HL-60 (cell line): Measurements from ENCODE around the gene PLTP.
A peak's percentile ranks its signal among the peaks of the same experiment; 100 is the strongest.

Experiments
- CTCF ChIP-seq: IDR thresholded peaks from one replicate; pipeline ENCODE4 v1.5.1; 2011; ENCODE audit warnings: low read length, control low read depth, inconsistent platforms; ENCODE audit not compliant: insufficient read depth
- GABPA ChIP-seq: IDR thresholded peaks from 2 replicates; pipeline ENCODE4 v1.6.1; 2012; ENCODE audit warnings: low read depth
- POLR2AphosphoS5 ChIP-seq: IDR thresholded peaks from 2 replicates; pipeline ENCODE4 v1.6.1; 2012; ENCODE audit warnings: low read depth
- REST ChIP-seq: IDR thresholded peaks from 2 replicates; pipeline ENCODE4 v1.6.1; 2012; ENCODE audit warnings: low read depth; ENCODE audit not compliant: insufficient replicate concordance
- SPI1 ChIP-seq: IDR thresholded peaks from 2 replicates; pipeline ENCODE4 v1.6.1; 2012; ENCODE audit warnings: low read depth, mild to moderate bottlenecking, borderline replicate concordance

GRCh38 chr20:45920462-45921336 is 8.7 kb upstream of the PLTP start:
- TF ChIP-seq REST (no peak), CTCF (no peak), SPI1 (peak; percentile 65), POLR2AphosphoS5 (no peak), GABPA (no peak)
